ENCODE results near the gene POLE3. TPM values are rescaled to one million over a fixed set of nuclear protein-coding genes. Genes with fewer than 3 reads are reported as not detected.

Gene POLE3
- total and polyA plus RNA-seq, 2 experiments from 2014 or later = 39.2 to 81.3 TPM

GRCh38 chr9:113391917-113392316, 18.6 kb downstream of the POLE3 start (continued):
- TF ChIP-seq ZNF462 (CRISPR knock-in tag; IDR thresholded peaks at IDR 0.05) = no peak
- TF ChIP-seq CREB1 (CRISPR knock-in tag; IDR thresholded peaks at IDR 0.05; ENCODE audit: low read depth) = no peak
- TF ChIP-seq, protein P1, sequence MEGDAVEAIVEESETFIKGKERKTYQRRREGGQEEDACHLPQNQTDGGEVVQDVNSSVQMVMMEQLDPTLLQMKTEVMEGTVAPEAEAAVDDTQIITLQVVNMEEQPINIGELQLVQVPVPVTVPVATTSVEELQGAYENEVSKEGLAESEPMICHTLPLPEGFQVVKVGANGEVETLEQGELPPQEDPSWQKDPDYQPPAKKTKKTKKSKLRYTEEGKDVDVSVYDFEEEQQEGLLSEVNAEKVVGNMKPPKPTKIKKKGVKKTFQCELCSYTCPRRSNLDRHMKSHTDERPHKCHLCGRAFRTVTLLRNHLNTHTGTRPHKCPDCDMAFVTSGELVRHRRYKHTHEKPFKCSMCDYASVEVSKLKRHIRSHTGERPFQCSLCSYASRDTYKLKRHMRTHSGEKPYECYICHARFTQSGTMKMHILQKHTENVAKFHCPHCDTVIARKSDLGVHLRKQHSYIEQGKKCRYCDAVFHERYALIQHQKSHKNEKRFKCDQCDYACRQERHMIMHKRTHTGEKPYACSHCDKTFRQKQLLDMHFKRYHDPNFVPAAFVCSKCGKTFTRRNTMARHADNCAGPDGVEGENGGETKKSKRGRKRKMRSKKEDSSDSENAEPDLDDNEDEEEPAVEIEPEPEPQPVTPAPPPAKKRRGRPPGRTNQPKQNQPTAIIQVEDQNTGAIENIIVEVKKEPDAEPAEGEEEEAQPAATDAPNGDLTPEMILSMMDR (conservative IDR thresholded peaks at IDR 0.05; ENCODE audit: low read depth in 2 of 2) = no peak

- Mint-ChIP-seq H3K36me3 (ENCODE audit: low read depth) (peaks cover 11% of the 10 kb centered on the region; the same call in 2 of the 3 replicates), H3K27me3 (ENCODE audit: insufficient read depth, low read depth, poor library complexity) (peaks cover 5% of the 10 kb centered on the region), H3K27ac (no peak overlapping the region), H3K4me1 (no peaks in the 10 kb centered on the region), H3K9me3 (no peaks in the 10 kb centered on the region), H3K4me3 (no peak overlapping the region)
- Histone ChIP-seq H3F3A (replicated peaks; ENCODE audit: low read depth) (no peaks in the 10 kb centered on the region), H2AFZ (no peak overlapping the region), H3K27me3 (ENCODE audit: insufficient read depth) (no peaks in the 10 kb centered on the region), H3K27ac (ENCODE audit: low read depth) (no peak overlapping the region), H3K4me1 (ENCODE audit: insufficient read depth) (no peaks in the 10 kb centered on the region), H3K4me3 (no peak overlapping the region), H4K20me1 (replicated peaks; ENCODE audit: insufficient read depth) (peaks cover 2% of the 10 kb centered on the region; the same call in 1 of the 2 replicates), H3K79me2 (replicated peaks; ENCODE audit: insufficient read depth) (no peaks in the 10 kb centered on the region), H3K9me2 (ENCODE audit: insufficient read depth) (no peaks in the 10 kb centered on the region), H3K4me2 (no peak overlapping the region), H3K36me3 (ENCODE audit: insufficient read depth) (no peaks in the 10 kb centered on the region)
- no peak for ATAC-seq
- no peak for DNase-seq (ENCODE audit: low spot score)
- TF ChIP-seq, protein P1 (conservative IDR thresholded peaks at IDR 0.05; ENCODE audit: low read depth in 2 of 2) = no peak
- TF ChIP-seq ZNF114 (CRISPR knock-in tag; IDR thresholded peaks at IDR 0.05) (no peak), POLR2AphosphoS5 (IDR thresholded peaks at IDR 0.05; ENCODE audit: low read depth) (no peak), ZNF331 (CRISPR knock-in tag; IDR thresholded peaks at IDR 0.05; ENCODE audit: low read depth) (no peak), EZH2phosphoT487 (IDR thresholded peaks at IDR 0.05; ENCODE audit: unreplicated experiment) (no peak), CREB1 (CRISPR knock-in tag; IDR thresholded peaks at IDR 0.05; ENCODE audit: low read depth) (no peak), EZH2 (IDR thresholded peaks at IDR 0.05; ENCODE audit: low read depth, unreplicated experiment) (no peak)
Observed at GRCh38 chr9:113390192-113390960, 20.1 kb downstream of the POLE3 start.
